ENCODE measurements around the gene TRAPPC3.

- TF ChIP-seq CTCF (IDR thresholded peaks at IDR 0.05) (no peak), POLR2A (IDR thresholded peaks at IDR 0.05) (no peak)
These were observed 32.4 kb downstream of the TRAPPC3 start for GRCh38 chr1:36116901-36117300.
